Measurements from ENCODE around the gene IL17RA. TPM values are rescaled to one million over a fixed set of nuclear protein-coding genes. Genes with fewer than 3 reads are reported as not detected.

IL17RA gene
- polyA plus RNA-seq, 2 donors: 3.8 TPM

GRCh38 chr22:17093081-17093480 is 8.3 kb downstream of the IL17RA start:
- Histone ChIP-seq H3K27ac (ENCODE audit: low read depth in 2 of 2, low read length in 1 of 2) (no peak overlapping the region), H3K9me3 (ENCODE audit: control insufficient read depth in 2 of 2, insufficient read depth in 1 of 2, low read depth in 1 of 2, low read length in 1 of 2) (no peaks in the 10 kb centered on the region), H3K27me3 (ENCODE audit: control insufficient read depth in 1 of 2, insufficient read depth in 2 of 2, low read length in 2 of 2) (no peaks in the 10 kb centered on the region), H3K4me1 (ENCODE audit: control insufficient read depth in 2 of 2, insufficient read depth in 2 of 2, low read length in 1 of 2) (peaks cover 0 to 2% of the 10 kb centered on the region in 2 donors), H3K36me3 (ENCODE audit: control insufficient read depth in 2 of 2, insufficient read depth in 2 of 2, low read length in 1 of 2) (peaks cover 0 to 5% of the 10 kb centered on the region in 2 donors), H3K4me3 (ENCODE audit: low read depth in 1 of 2, low read length in 2 of 2) (no peak overlapping the region)
- WGBS, 2 donors: 62 to 71% methylated on average over 3 of the region's 3 CpGs

GRCh38 chr22:17095538-17095937 is 10.7 kb downstream of the IL17RA start:
- no peak overlapping the region for H3K27ac ChIP-seq (ENCODE audit: low read depth in 2 of 2, low read length in 1 of 2)
- peaks cover 0 to 2% of the 10 kb centered on the region in 2 donors for H3K4me1 ChIP-seq (ENCODE audit: control insufficient read depth in 2 of 2, insufficient read depth in 2 of 2, low read length in 1 of 2)
- no peak overlapping the region for H3K4me3 ChIP-seq (ENCODE audit: low read depth in 1 of 2, low read length in 2 of 2)
- 92 to 93% methylated on average over 6 of the region's 6 CpGs for WGBS, 2 donors
- H3K9me3 ChIP-seq (ENCODE audit: control insufficient read depth in 2 of 2, insufficient read depth in 1 of 2, low read depth in 1 of 2, low read length in 1 of 2): no peaks in the 10 kb centered on the region
- no peaks in the 10 kb centered on the region for H3K27me3 ChIP-seq (ENCODE audit: control insufficient read depth in 1 of 2, insufficient read depth in 2 of 2, low read length in 2 of 2)
- H3K36me3 ChIP-seq (ENCODE audit: control insufficient read depth in 2 of 2, insufficient read depth in 2 of 2, low read length in 1 of 2): peaks cover 3 to 22% of the 10 kb centered on the region in 2 donors

GRCh38 chr22:17096071-17096470 is 11.3 kb downstream of the IL17RA start:
- peaks cover 5 to 27% of the 10 kb centered on the region in 2 donors for H3K36me3 ChIP-seq (ENCODE audit: control insufficient read depth in 2 of 2, insufficient read depth in 2 of 2, low read length in 1 of 2)
- no peak overlapping the region for H3K4me3 ChIP-seq (ENCODE audit: low read depth in 1 of 2, low read length in 2 of 2)
- WGBS, 2 donors: 95 to 96% methylated on average over 7 of the region's 7 CpGs
- peaks cover 0 to 2% of the 10 kb centered on the region in 2 donors for H3K4me1 ChIP-seq (ENCODE audit: control insufficient read depth in 2 of 2, insufficient read depth in 2 of 2, low read length in 1 of 2)
- no peaks in the 10 kb centered on the region for H3K27me3 ChIP-seq (ENCODE audit: control insufficient read depth in 1 of 2, insufficient read depth in 2 of 2, low read length in 2 of 2)
- no peak overlapping the region for H3K27ac ChIP-seq (ENCODE audit: low read depth in 2 of 2, low read length in 1 of 2)
- no peaks in the 10 kb centered on the region for H3K9me3 ChIP-seq (ENCODE audit: control insufficient read depth in 2 of 2, insufficient read depth in 1 of 2, low read depth in 1 of 2, low read length in 1 of 2)

- 80 to 81% methylated on average over 6 of the region's 6 CpGs for WGBS, 2 donors
- Histone ChIP-seq H3K27ac (ENCODE audit: low read depth in 2 of 2, low read length in 1 of 2) (no peak overlapping the region), H3K27me3 (ENCODE audit: control insufficient read depth in 1 of 2, insufficient read depth in 2 of 2, low read length in 2 of 2) (no peaks in the 10 kb centered on the region), H3K36me3 (ENCODE audit: control insufficient read depth in 2 of 2, insufficient read depth in 2 of 2, low read length in 1 of 2) (peaks cover 11 to 37% of the 10 kb centered on the region in 2 donors), H3K4me1 (ENCODE audit: control insufficient read depth in 2 of 2, insufficient read depth in 2 of 2, low read length in 1 of 2) (peaks cover 0 to 2% of the 10 kb centered on the region in 2 donors), H3K4me3 (ENCODE audit: low read depth in 1 of 2, low read length in 2 of 2) (no peak overlapping the region), H3K9me3 (ENCODE audit: control insufficient read depth in 2 of 2, insufficient read depth in 1 of 2, low read depth in 1 of 2, low read length in 1 of 2) (no peaks in the 10 kb centered on the region)
Measured at GRCh38 chr22:17097062-17097461, 12.3 kb downstream of the IL17RA start.

- Histone ChIP-seq H3K27ac (ENCODE audit: low read depth in 2 of 2, low read length in 1 of 2) (no peak overlapping the region), H3K4me3 (ENCODE audit: low read depth in 1 of 2, low read length in 2 of 2) (no peak overlapping the region), H3K27me3 (ENCODE audit: control insufficient read depth in 1 of 2, insufficient read depth in 2 of 2, low read length in 2 of 2) (no peaks in the 10 kb centered on the region), H3K4me1 (ENCODE audit: control insufficient read depth in 2 of 2, insufficient read depth in 2 of 2, low read length in 1 of 2) (peaks cover 0 to 2% of the 10 kb centered on the region in 2 donors), H3K36me3 (ENCODE audit: control insufficient read depth in 2 of 2, insufficient read depth in 2 of 2, low read length in 1 of 2) (peaks cover 11 to 40% of the 10 kb centered on the region in 2 donors), H3K9me3 (ENCODE audit: control insufficient read depth in 2 of 2, insufficient read depth in 1 of 2, low read depth in 1 of 2, low read length in 1 of 2) (no peaks in the 10 kb centered on the region)
- 89 to 91% methylated on average over 6 of the region's 6 CpGs for WGBS, 2 donors
Measured at GRCh38 chr22:17097701-17098100, 12.9 kb downstream of the IL17RA start.

- Histone ChIP-seq H3K27ac (ENCODE audit: low read depth in 2 of 2, low read length in 1 of 2) (no peak overlapping the region), H3K27me3 (ENCODE audit: control insufficient read depth in 1 of 2, insufficient read depth in 2 of 2, low read length in 2 of 2) (no peaks in the 10 kb centered on the region), H3K4me3 (ENCODE audit: low read depth in 1 of 2, low read length in 2 of 2) (no peak overlapping the region), H3K36me3 (ENCODE audit: control insufficient read depth in 2 of 2, insufficient read depth in 2 of 2, low read length in 1 of 2) (peaks cover 11 to 45% of the 10 kb centered on the region in 2 donors), H3K4me1 (ENCODE audit: control insufficient read depth in 2 of 2, insufficient read depth in 2 of 2, low read length in 1 of 2) (peaks cover 0 to 2% of the 10 kb centered on the region in 2 donors), H3K9me3 (ENCODE audit: control insufficient read depth in 2 of 2, insufficient read depth in 1 of 2, low read depth in 1 of 2, low read length in 1 of 2) (no peaks in the 10 kb centered on the region)
- WGBS, 2 donors: 67 to 69% methylated on average over 7 of the region's 7 CpGs
Measured at GRCh38 chr22:17098379-17098819, 13.6 kb downstream of the IL17RA start.

GRCh38 chr22:17100621-17101020 is 15.8 kb downstream of the IL17RA start:
- Histone ChIP-seq H3K36me3 (ENCODE audit: control insufficient read depth in 2 of 2, insufficient read depth in 2 of 2, low read length in 1 of 2) (peaks cover 11 to 59% of the 10 kb centered on the region in 2 donors), H3K9me3 (ENCODE audit: control insufficient read depth in 2 of 2, insufficient read depth in 1 of 2, low read depth in 1 of 2, low read length in 1 of 2) (no peaks in the 10 kb centered on the region), H3K4me1 (ENCODE audit: control insufficient read depth in 2 of 2, insufficient read depth in 2 of 2, low read length in 1 of 2) (peaks cover 0 to 2% of the 10 kb centered on the region in 2 donors), H3K4me3 (ENCODE audit: low read depth in 1 of 2, low read length in 2 of 2) (no peak overlapping the region), H3K27ac (ENCODE audit: low read depth in 2 of 2, low read length in 1 of 2) (no peak overlapping the region), H3K27me3 (ENCODE audit: control insufficient read depth in 1 of 2, insufficient read depth in 2 of 2, low read length in 2 of 2) (no peaks in the 10 kb centered on the region)
- 80 to 81% methylated on average over 6 of the region's 6 CpGs for WGBS, 2 donors

- Histone ChIP-seq H3K36me3 (ENCODE audit: control insufficient read depth in 2 of 2, insufficient read depth in 2 of 2, low read length in 1 of 2) (peaks cover 11 to 59% of the 10 kb centered on the region in 2 donors), H3K4me3 (ENCODE audit: low read depth in 1 of 2, low read length in 2 of 2) (no peak overlapping the region), H3K9me3 (ENCODE audit: control insufficient read depth in 2 of 2, insufficient read depth in 1 of 2, low read depth in 1 of 2, low read length in 1 of 2) (no peaks in the 10 kb centered on the region), H3K27ac (ENCODE audit: low read depth in 2 of 2, low read length in 1 of 2) (no peak overlapping the region), H3K4me1 (ENCODE audit: control insufficient read depth in 2 of 2, insufficient read depth in 2 of 2, low read length in 1 of 2) (peaks cover 0 to 2% of the 10 kb centered on the region in 2 donors), H3K27me3 (ENCODE audit: control insufficient read depth in 1 of 2, insufficient read depth in 2 of 2, low read length in 2 of 2) (no peaks in the 10 kb centered on the region)
- WGBS, 2 donors: 84 to 87% methylated on average over 14 of the region's 14 CpGs
Measured at GRCh38 chr22:17101475-17102296, 16.9 kb downstream of the IL17RA start.

- WGBS, 2 donors: 86 to 90% methylated on average over 7 of the region's 7 CpGs
- Histone ChIP-seq H3K4me1 (ENCODE audit: control insufficient read depth in 2 of 2, insufficient read depth in 2 of 2, low read length in 1 of 2) (peaks cover 0 to 2% of the 10 kb centered on the region in 2 donors), H3K36me3 (ENCODE audit: control insufficient read depth in 2 of 2, insufficient read depth in 2 of 2, low read length in 1 of 2) (peaks cover 11 to 62% of the 10 kb centered on the region in 2 donors), H3K27me3 (ENCODE audit: control insufficient read depth in 1 of 2, insufficient read depth in 2 of 2, low read length in 2 of 2) (no peaks in the 10 kb centered on the region), H3K4me3 (ENCODE audit: low read depth in 1 of 2, low read length in 2 of 2) (no peak overlapping the region), H3K27ac (ENCODE audit: low read depth in 2 of 2, low read length in 1 of 2) (no peak overlapping the region), H3K9me3 (ENCODE audit: control insufficient read depth in 2 of 2, insufficient read depth in 1 of 2, low read depth in 1 of 2, low read length in 1 of 2) (no peaks in the 10 kb centered on the region)
Measured at GRCh38 chr22:17102297-17102667, 17.5 kb downstream of the IL17RA start.

GRCh38 chr22:17103351-17103750 is 18.6 kb downstream of the IL17RA start:
- no peaks in the 10 kb centered on the region for H3K9me3 ChIP-seq (ENCODE audit: control insufficient read depth in 2 of 2, insufficient read depth in 1 of 2, low read depth in 1 of 2, low read length in 1 of 2)
- 97% methylated on average over 9 of the region's 9 CpGs for WGBS, 2 donors
- H3K27ac ChIP-seq (ENCODE audit: low read depth in 2 of 2, low read length in 1 of 2): no peak overlapping the region
- H3K27me3 ChIP-seq (ENCODE audit: control insufficient read depth in 1 of 2, insufficient read depth in 2 of 2, low read length in 2 of 2): no peaks in the 10 kb centered on the region
- H3K4me1 ChIP-seq (ENCODE audit: control insufficient read depth in 2 of 2, insufficient read depth in 2 of 2, low read length in 1 of 2): no peaks in the 10 kb centered on the region
- no peak overlapping the region for H3K4me3 ChIP-seq (ENCODE audit: low read depth in 1 of 2, low read length in 2 of 2)
- peaks cover 15 to 60% of the 10 kb centered on the region in 2 donors for H3K36me3 ChIP-seq (ENCODE audit: control insufficient read depth in 2 of 2, insufficient read depth in 2 of 2, low read length in 1 of 2)
